Fibroblast of skin of right biceps (primary cell): ENCODE results near the gene RIMBP3C.
A peak's percentile ranks its signal among the peaks of the same experiment; 100 is the strongest.
"Not testable (repeated sequence)": the region's sequence is repeated elsewhere in the genome, so short reads cannot be mapped to it uniquely, and the experiment has no call there.

ENCODE experiments used
- DNase-seq: peaks from one replicate; pipeline ENCODE4 v3.0.0-alpha.2; 2013

RIMBP3C gene

DNA sequence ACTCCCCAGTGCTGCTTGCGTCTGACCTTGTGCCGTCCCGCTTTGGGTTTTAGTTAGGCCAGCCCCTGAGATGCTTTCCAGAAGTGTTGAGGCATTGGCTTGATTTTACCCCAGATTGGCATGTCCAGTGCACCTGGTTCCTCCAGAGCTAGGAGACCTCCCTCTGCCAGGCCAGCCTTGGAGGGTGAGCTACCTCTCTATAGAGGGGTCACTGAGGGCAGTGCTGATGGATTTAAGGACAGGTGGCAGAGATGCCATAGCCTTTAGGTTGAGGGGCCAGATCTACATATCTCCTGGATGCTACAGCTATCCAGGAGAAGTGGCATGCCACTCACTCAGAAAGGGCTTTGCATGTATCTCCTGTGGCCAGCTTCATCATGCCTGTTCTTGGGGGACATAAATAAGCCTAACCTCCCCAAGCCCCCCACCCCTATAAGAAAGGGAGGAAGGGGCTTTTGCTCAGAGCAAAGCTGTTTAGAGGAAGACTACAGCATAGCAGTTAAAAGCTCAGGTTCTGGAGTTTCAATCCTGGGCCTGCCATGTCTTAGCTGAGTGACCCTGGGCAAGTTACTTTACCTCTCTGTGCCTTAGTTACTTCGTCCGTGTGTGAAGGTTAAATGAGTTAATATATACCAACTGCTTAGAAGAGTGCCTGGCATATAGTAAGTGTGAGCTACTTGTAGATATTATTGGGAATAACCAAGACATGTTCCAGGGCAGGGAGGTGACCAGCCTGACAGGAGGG is 22.7 kb upstream of the RIMBP3C start:
- no peak for DNase-seq

DNA sequence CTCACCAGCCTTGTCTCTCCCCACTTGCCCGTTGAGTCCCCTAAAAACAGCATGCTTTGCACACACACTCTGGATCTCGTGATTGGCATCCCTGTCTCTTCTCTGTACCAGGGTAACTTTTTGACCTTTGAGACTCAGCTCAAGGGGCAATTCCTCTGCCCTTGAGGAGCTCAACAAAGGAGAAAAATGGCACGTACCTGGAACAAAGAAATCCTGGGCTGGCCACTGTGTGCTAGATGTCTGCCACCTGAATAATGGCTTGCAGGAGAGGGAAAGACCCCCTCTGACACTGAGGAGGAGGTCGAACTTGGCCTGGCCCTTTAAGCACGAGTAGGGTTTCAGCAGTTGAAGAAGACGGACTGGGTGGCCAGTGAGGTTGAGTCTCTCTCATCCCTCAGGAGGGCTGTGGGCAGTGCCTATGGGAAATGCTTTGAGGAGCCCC is 22.1 kb upstream of the RIMBP3C start:
- DNase-seq, result no peak

DNA sequence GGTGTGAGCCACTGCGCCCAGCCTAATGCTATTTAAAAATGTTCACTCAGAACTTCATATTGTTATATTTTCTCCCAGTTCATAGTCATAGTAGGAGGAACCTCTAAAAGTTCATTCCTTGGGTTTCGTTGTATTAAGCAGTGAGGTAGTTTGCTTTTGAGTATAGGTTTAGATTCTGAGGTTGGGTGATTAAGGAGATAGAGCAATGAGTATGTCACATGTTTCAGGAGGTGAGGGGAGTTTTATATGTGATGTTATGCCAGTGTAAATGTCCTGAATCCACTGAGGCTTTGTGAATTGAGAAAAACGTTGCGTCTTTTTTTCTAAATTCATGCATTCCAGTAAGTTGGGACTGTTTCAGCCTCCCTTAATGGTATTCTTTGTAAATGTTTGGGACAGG is 20.4 kb upstream of the RIMBP3C start:
- no peak for DNase-seq

DNA sequence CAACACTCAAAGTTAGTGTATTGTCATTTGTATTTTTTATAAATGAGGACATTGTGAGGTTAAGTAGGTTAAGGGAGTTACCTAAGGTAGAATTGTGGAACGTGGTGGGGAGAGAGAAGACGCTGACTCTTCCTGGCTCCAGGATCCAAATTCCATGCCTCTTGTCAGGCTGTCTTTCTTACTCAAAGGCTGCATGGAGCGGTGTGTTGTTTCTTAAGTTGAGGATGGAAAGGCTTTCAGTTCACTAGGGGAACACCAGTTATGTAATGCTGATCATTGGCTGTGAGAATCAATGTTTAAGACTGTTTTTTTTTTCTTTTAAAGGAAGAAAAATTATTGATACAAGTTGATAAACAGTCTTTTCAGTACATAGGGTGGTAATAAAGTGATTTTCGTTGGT is 19.1 kb upstream of the RIMBP3C start:
- DNase-seq, result no peak

DNA sequence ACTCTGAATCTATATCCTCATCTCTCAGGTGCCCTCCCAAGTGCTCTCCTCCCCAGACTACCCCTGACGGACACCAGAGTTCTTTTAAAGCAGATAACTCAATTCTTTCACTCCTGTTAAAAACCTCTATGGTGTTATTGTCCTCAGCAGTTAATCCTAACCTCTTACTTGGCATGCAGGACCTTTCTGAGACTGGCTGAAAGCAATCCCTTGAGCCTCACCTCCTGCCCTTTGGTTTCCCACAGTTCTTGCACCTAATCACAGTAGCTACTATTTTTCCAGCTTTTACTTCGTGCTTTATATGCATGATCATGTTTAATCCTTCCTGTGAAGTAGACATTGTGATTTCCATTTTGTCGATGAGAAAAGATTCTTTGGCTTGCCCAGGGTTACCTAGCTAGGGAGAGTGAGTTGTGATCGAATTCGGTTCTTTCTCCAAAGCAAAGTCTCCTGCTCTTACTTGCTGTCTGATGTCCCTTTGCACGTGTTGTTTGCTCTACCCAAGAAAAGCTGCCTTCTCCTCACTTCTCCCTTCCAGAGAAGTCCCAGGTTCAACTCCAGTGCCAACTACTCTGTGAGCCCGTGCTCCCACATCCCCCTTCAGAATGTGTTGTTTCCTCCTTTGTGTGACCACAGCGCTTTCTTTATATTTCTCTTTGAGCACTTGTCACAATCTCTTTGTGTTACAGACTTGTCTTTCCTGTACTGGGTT is 18.4 kb upstream of the RIMBP3C start:
- no peak for DNase-seq

DNA sequence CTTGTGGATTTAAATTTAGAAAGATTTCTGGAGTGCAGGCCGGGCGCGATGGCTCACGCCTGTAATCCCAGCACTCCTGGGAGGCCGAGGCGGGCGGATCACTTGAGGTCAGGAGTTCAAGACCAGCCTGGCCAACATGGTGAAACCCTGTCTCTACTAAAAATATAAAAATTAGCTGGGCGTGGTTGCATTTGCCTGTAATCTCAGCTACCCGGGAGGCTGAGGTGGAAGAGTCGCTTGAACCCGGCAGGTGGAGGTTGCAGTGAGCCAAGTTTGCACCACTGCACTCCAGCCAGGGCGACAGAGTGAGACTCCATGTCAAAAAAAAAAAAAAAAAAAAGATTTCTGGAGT is 17.8 kb upstream of the RIMBP3C start:
- not testable (repeated sequence) for DNase-seq

DNA sequence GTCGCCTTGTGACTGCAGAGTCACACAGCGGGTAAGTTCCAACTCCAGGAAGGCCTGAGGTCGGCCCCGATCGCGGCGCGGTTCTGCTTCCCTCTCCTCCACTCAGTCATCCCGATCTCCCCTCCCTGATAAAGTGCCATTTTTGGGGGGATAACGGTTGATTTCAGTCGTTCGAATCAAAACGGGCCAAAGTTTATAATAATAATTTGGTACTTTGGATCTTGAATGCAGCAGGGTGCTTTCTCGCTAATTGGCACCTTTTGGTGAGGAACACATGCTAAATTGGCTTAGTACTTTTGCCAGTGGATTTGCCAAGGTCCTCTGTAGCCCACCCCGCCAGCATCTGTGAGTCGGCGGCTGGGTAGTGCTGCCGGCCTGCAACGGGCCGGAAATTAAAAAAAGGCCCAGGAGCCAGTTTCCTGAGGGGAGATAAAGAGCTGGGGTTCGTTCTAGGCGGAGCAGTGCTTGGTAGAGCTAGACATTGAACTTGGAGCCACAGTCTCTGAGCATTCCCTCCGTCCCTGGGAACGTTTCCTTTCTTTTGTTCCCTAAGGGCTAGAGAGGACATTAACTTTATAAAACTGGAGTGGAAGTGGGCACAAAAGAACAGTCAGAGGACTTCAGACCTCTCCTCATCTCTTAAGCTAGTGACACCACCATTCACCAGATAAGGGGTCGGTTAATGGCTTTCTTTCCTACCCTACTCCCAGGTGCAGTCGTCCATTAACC is 17.2 kb upstream of the RIMBP3C start:
- peak; percentile 37 for DNase-seq

DNA sequence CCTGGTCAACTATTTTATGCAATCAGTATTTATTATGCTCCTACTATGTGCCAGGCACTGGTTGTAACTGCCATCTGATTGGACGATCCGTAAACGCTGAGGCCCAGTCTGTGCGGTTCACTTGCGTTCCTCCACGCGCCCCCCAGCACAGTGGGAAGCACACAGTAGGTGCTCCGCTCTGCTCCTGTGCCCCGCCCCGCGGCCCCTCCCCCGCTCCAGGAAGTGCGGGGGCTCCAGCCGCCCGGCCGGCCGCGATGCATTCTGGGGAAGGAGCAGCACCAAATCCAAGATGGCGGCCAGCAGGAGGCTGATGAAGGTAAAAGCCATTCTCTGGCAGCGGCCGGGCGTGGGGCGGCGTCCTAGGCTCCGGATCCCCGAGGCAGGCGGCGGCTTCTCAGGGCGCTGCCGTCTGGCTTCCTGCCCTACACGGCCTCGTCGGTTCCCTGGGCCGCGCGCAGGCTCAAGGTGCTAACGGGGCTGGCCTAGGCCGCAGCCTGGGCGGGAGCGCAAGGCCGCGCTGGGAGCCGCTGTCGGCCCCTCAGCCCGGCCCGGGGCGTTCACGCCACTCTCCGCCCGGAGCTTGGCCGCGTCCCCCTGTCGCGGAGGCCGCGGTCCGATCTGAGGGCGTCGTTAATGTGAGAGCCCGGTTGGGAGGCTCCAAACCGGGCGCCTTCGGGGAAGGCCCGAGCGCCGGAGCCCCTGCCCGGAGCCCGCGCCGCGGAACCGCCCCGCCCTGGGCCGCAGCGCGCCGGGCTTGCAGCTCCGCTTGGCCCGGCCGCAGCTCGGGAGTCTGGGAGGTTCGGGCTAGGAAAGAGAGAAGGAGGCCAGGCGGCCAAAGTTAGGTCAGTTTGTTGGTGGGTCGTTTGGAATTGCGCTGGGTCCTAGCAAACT is 16.4 kb upstream of the RIMBP3C start, which contains the start of gene UBE2L3:
UBE2L3 (plus strand) TSS at position 259 of the 891 bp plus-strand sequence; CDS start at position 290, 31 bp downstream.
- DNase-seq, result peak; percentile 86

DNA sequence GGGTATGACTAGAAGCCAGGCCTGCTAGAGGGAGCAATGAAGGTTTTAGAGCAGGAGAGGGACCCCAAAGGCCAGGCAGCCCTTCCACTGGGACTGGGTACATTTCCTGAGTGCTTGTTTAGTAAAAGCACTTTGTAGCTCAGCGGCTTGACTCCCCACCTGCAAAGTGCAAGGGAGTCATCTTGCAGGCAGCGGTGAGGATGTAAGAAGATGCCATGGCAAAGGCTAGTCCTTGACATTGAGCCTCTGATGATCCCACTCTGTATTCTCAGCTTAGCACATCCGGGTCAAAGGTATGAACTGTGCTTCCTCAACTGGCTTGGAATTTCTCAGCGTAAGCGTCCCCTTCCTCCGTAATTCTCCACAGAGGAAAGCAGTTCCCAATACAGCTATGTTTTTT is 13.2 kb upstream of the RIMBP3C start:
- DNase-seq, result no peak

DNA sequence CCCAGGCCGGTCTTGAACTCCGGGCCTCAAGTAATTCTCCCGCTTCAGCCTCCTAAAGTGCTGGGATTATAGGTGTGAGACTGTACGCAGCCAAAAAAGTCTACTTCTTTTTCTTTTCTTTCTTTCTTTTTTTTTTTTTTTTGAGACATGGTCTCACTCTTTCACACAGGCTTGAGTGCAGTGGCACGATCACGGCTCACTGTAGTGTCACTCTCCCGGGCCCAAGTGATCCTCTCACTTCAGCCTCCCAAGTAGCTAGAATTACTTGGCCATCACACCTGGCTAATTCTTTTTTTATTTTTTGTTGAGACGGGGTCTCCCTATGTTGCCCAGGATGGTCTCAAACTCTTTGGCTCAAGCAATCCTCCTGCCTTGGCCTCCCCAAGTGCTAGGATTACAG is 12.7 kb upstream of the RIMBP3C start:
- DNase-seq, result no peak

DNA sequence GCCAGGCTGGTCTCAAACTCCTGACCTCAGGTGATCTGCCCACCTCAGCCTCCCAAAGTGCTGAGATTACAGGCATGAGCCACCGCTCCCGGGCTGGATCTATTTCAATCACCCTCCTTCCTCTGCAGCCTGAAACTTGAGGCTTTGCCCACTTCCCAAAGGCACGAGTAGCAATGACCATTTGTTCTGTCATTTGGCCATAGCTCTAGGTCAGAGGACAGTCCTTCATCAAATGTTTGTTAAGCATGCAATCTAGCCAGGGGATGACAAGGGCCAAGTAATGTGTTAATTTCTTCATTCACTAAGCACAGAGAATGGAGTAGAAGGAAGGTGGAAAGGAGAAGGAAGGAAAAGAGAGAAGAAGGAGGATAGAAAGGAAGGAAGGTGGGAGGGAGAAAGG is 9.4 kb upstream of the RIMBP3C start:
- not testable (repeated sequence) for DNase-seq

DNA sequence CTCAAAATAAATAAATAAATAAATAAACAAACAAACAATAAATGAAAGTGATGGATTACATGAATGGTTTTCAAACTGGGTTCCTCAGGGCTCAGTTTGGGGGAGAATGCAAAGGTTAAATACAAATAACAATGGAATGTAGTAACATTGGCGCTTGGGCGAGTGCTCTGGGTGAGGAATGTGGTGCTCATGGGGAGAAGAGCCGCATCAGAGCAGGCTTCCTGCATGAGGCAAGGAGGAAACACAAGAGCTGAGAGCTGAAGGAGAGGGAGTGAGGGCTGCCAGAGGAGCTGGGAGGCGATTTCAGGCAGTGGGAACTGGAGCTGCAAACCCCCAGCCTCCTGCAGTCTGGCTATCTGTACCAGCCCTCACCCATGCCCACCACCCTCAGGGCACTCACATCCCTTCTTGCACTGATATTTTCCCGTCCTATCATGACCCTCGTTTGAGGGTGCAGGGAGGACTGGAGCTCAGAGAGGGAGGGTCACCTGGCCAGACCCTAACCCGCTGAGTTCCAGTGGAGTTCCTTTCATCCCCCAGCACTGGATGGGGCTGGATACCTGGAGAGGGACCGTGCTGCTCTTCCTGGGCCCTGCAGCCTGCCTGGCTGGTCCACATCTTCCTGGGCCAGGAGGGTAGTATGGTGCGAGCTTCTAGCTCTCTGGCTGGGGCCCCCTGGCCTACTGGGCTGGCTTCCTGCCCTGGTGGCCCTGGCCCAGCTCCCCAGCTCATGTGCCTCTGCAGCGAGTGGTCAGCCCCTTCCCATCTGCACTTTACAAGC is 8.3 kb upstream of the RIMBP3C start:
- not testable (repeated sequence) for DNase-seq

DNA sequence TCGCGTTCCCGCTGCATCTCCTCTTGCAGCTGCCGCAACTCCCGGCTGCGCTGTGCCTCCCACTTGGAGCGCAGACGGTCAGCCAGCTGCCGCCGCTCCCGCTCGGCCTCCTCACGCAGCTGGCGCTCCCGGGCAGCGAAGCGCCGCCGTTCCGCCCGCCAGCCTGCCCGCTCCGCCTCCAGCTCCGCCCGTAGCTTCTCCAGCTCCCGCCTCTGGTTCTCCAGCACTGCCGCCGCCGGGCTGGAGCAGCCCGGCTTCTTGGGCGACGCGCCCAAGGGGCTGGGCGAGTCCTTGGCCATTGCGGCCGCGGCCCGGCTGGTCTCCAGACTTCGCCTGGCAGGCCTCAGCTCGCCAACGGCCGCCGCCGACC is 598 bp downstream of the RIMBP3C start:
- not testable (repeated sequence) for DNase-seq

DNA sequence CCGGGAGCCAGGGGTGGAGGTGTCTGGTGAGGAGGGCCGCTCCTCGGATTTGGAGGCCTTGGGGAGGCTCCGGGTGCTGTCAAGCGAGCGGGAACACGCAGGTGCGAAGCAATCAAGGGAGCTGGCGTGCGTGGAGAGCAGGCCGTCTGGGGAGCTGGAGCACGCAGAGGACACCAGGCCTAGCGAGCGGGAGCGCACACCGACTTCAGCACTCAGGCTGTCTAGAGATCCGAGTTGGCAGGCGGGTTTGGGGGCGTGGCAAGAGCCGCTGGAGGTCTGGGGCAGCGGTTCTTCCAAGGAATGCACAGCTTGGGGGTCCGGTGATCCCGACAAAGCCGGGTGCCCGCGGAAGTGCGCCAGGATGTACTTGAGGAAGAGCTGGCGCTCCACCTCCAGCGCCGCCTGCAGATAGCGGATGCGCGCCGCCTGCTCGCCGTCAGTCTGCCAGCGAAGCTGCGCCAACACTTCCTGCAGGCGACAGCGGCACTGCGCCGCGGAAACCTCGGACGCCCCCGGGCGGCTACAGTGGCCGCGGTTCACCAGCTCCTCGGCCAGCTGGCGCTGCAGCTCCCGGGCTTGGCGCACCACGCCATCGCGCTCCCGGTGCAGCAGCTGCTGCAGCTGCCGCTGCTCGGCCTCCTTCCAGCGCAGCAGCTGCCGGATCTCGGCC is 1.1 kb downstream of the RIMBP3C start:
- not testable (repeated sequence) for DNase-seq

DNA sequence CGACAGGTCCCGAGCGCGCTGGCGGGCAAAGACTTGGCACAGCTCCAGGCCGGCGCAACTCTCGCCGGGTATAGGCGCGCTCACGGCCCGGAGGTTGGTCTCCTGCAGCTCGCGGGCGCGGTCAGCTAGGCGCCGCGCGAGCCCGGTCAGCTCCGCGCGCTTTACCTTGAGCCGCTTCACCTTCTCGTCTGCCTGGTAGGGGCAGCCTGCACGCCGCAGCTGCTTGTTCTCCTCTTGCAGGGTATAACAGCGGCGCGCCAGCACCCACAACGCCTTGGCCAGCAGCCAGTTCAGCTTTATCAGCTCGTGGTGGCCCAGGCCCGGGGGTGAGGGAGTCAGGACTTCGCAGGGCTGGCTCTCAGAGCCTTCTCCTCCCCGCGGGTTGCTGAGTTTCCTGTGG is 1.7 kb downstream of the RIMBP3C start:
- not testable (repeated sequence) for DNase-seq

DNA sequence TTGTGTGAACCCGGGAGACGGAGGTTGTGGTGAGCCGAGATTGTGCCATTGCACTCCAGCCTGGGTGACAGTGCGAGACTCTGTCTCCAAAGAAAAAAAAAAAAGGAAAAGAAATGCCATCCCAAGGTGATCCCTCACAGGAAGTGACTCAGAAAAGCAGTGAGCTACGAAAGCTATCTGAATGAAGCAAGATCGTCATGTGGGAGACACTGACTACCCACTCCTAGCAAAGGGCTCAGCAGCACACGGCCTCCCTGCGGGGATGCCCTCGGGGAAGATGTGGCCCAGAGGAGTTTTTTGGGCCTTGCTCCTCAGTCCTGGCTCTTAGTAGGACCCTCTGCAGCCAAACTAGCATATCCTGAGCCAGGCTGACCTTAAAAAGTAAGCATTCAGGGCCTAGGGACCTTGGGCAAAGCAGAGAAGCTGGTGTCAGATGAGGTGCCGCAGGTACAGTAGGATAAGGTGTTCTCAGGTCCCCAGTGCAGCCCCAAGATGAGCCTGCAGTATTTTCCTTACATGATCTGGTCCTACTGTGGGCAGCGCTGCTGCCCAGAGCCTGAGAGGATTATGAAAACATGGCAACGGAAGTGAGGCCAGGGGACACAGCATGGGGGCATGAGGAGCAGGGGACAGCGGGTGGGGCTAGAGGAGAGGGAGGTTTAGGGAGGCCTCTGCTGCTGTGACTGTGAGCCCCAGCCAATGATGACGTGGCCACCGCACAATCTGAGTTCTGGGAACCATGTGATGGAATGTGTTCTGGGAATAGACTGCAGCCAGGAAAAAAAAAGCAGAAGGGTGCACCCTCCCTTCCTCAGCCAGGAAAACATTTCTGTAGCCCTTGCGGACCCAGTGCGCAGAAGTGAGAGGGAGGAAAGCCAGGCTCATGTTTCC is 6.6 kb downstream of the RIMBP3C start:
- not testable (repeated sequence) for DNase-seq

DNA sequence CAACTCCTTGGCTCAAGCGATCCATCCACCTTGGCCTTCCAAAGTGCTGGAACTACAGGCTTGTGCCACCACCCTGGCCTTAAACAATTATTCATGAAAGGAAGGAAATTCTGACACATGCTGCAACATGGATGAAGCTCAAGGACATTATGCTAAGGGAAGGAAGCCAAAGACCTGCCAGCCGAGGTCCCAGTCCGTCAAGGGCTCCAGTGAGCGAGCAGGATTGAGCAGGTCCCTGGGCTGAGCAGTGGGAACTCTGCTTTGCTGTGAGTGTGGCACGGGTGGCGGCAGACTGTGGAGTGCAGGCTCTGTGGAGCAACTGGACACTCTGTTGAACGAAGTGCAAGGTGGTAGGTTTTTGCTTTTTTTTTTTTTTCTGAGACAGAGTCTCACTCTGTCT is 11.4 kb downstream of the RIMBP3C start:
- not testable (repeated sequence) for DNase-seq

DNA sequence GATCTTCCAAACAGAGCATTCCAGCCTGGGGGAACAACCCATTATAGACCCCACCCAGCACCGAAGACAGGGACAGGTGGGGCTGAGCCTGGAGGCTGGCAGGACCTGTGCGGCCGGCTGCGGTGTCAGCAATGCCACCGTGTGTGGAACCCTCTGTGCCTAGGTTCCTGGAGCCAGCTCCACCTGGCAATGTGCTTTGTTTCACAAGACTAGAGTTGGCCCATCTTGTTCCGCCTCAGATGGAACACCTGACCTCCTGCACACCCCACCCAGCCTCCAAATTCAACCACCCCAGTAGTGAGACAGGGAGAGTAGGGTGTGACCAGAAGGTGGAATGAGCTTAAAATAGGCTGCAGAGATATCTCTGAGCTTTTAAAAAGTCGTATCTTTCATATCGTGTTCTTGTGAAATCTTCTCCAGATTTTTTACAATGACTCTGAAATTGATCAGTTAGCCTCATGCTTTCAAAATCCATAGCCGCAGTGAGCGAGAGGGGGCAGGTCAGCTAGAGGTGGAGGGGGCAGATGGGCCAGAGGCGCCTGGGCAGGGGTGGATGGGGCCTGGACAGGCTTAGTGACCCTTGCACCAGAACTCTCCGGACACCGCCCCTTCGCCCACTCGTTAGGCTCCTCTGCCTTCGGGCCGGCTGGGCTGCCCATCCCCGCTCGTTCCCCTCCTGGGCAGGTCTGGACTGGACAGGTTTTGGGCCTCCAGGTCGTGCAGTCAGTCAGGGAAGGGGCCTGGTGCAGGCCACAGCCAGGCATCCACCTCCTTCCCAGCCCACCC is 18.2 kb downstream of the RIMBP3C start:
- DNase-seq, result not testable (repeated sequence)

DNA sequence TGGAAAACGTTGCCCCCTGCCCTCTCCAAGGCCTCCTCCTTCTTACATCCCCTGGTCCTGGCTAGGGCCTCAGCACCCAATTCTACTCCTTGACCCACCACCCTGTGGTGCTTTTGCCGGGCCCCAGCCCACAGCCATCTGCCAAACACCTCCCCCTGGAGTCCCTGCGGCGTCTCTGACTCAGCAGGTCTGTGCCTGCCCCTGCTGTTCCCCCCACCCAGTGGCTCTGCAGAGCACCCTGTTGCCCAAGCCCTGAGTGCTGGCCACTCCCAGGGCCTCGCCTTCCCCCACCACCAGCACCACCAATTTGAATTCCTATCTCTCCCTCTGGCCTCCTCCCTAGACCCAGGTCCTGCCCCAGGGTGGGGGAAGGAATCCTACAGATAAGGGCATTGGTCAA is 19.7 kb downstream of the RIMBP3C start:
- DNase-seq, result not testable (repeated sequence)
